ENCODE measurements around the gene GTF2F2. TPM values are rescaled to one million over a fixed set of nuclear protein-coding genes. Genes with fewer than 3 reads are reported as not detected.

The GTF2F2 gene
- total and polyA plus RNA-seq, 2 donors (not counting 3 experiments of a cell fraction or from before 2014, with no cell fraction given): 7.5 to 23.6 TPM

GRCh38 chr13:45231305-45231704, 111.0 kb downstream of the GTF2F2 start:
- intact Hi-C loops (cut with micrococcal nuclease): no loop called here
- FAIRE-seq: no peak
- H3K79me2 ChIP-seq (ENCODE audit: control insufficient read depth, insufficient read depth, low read length): no peaks in the 10 kb centered on the region
- ChIA-PET POLR2A (no interaction called here), CTCF (interaction anchor here (1.5 to 2.9 kb wide), 2 partner anchors 10 to 12 kb away, joined by 4 to 14 read pairs; no protein-coding TSS in a partner anchor)
- no peaks in the 10 kb centered on the region for H3K27me3 ChIP-seq (ENCODE audit: control insufficient read depth in 2 of 2, insufficient read depth in 2 of 2, low read length in 2 of 2)
- no peak overlapping the region for H2AFZ ChIP-seq (ENCODE audit: low read depth, low read length)
- no peaks in the 10 kb centered on the region for H3K9me1 ChIP-seq (replicated peaks; ENCODE audit: control insufficient read depth, extremely low read depth, insufficient read depth, low read length)
- H3K9me3 ChIP-seq (replicated peaks; ENCODE audit: control insufficient read depth, insufficient read depth, low read length): no peaks in the 10 kb centered on the region
- no TSS peak for BruUV-seq (replicated peaks)
- H3K27ac ChIP-seq (ENCODE audit: insufficient read depth, low read depth, low read length): no peak overlapping the region
- no peaks in the 10 kb centered on the region for H4K20me1 ChIP-seq (replicated peaks; ENCODE audit: control insufficient read depth, extremely low read depth, insufficient read depth, low read length)
- no peak overlapping the region for H3K4me2 ChIP-seq (ENCODE audit: insufficient read depth, low read length)
- TF ChIP-seq POLR2AphosphoS5 (IDR thresholded peaks at IDR 0.05; ENCODE audit: insufficient read depth, low read depth, low read length): no peak
- no peak for TF ChIP-seq POLR2A (IDR thresholded peaks at IDR 0.05; ENCODE audit: low read depth, low read length)
- TF ChIP-seq GATA2 (IDR thresholded peaks at IDR 0.05; ENCODE audit: insufficient read depth, insufficient read length, low read depth, low read length): no peak
- TF ChIP-seq CTCF (IDR thresholded peaks at IDR 0.05; ENCODE audit: extremely low read depth in 1 of 2, insufficient read depth in 1 of 2, low read depth in 1 of 2, low read length in 2 of 2): no peak
- TF ChIP-seq EZH2 (IDR thresholded peaks at IDR 0.05; ENCODE audit: borderline replicate concordance, low read depth, low read length, severe bottlenecking): no peak
- TF ChIP-seq MAX (IDR thresholded peaks at IDR 0.05; ENCODE audit: insufficient read depth, insufficient read length): no peak
- no peak for TF ChIP-seq JUN (IDR thresholded peaks at IDR 0.05; ENCODE audit: borderline replicate concordance, insufficient read depth, insufficient read length, low read depth)
- no peak for TF ChIP-seq FOS (IDR thresholded peaks at IDR 0.05; ENCODE audit: borderline replicate concordance, insufficient read depth, low read length)
- TF ChIP-seq MYC (IDR thresholded peaks at IDR 0.05; ENCODE audit: low read depth, low read length): no peak
- H3K4me3 ChIP-seq (replicated peaks in 1 of 3; ENCODE audit: insufficient read depth in 1 of 3, low read depth in 1 of 3, low read length in 3 of 3): no peak overlapping the region
- DNase-seq (ENCODE audit: low read depth, low spot score): no peak
- dilution Hi-C loops (cut with MboI; ENCODE audit: extremely low pct_ligation_motif_present, low sequenced_read_pairs): no loop called here
- no peaks in the 10 kb centered on the region for H3K4me1 ChIP-seq (ENCODE audit: control insufficient read depth, extremely low read depth, insufficient read depth, low read length)
- H3K36me3 ChIP-seq (ENCODE audit: control insufficient read depth in 2 of 2, extremely low read depth in 1 of 2, insufficient read depth in 2 of 2, low read length in 2 of 2): no peaks in the 10 kb centered on the region
- no peak overlapping the region for H3K9ac ChIP-seq (replicated peaks; ENCODE audit: extremely low read depth, insufficient read depth, low read length)
